ENCODE measurements around the gene ANKRD39. TPM values are rescaled to one million over a fixed set of nuclear protein-coding genes. Genes with fewer than 3 reads are reported as not detected.

The ANKRD39 gene
- total and polyA plus RNA-seq, 2 donors from 2014 or later, result 10.8 to 19.2 TPM

DNA sequence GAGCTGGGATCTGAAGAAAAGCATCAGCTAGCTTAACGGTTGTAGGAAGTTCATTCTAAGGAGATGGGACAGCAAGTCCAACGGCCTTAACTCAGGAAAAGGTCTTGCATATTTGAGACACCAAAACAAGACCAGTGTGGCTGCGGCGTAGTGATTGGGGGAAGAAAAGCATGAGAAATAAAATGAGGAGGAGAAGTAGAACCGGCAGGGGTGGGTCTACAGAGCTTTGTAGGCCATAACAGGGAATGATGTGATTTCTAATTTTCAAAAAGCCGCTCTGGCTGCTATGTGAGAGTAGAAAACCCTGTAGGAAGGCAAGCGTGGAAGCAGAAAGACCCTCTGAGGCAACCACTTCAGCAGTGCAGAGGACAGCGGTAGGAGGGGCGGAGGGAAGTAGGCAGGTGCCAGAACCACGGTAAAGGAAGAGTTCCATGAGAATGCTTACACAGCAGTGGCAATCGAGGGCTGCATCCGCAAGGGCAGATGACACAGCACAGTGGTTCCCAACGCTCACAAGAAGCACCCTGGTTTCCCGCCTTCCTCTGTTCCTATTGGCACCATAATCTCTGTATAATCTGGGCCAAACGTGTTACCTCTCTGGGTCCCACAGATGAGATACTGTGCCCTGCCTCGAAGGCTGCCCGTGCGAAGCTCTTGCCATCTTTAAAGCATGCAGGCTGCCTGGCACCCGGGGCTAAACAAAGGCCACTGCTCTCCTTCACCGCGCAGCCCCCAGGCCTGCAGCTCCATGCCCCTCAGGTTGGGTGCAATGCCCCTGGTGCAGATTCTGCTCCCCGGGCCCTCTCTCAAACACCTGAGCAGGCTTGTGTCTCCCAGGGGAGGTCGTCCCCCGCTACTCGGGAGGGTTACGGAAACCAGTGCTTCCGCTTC, 795 bp downstream of the ANKRD39 start:
- DNase-seq (peak in 3 of 5 donors; percentile 26 to 34 (median 34)), FAIRE-seq (no peak)
- Histone ChIP-seq H3K9me3 (ENCODE audit: control insufficient read depth in 2 of 3, insufficient read depth in 1 of 3, low read length in 3 of 3) (no peaks in the 10 kb centered on the region), H3K36me3 (ENCODE audit: control insufficient read depth in 2 of 3, insufficient read depth in 3 of 3, low read length in 3 of 3) (peaks cover 1 to 18% (median 13%) of the 10 kb centered on the region in 3 donors), H3K27ac (ENCODE audit: low read depth in 2 of 2, low read length in 2 of 2) (no peak overlapping the region), H3K9ac (ENCODE audit: low read length in 3 of 3) (peak overlapping the region; percentile 4 to 62 (median 15)), H3K27me3 (ENCODE audit: control insufficient read depth, insufficient read depth, low read length) (no peaks in the 10 kb centered on the region), H3K4me1 (ENCODE audit: control insufficient read depth in 2 of 3, insufficient read depth in 2 of 3, low read depth in 1 of 3, low read length in 3 of 3) (peaks cover 0 to 18% (median 7%) of the 10 kb centered on the region in 3 donors), H3K4me3 (ENCODE audit: low read length in 3 of 3) (peak overlapping the region; percentile 51 to 81 (median 62))
- intact Hi-C loops (cut with DNase I), result no loop called here
- TF ChIP-seq, protein P1, sequence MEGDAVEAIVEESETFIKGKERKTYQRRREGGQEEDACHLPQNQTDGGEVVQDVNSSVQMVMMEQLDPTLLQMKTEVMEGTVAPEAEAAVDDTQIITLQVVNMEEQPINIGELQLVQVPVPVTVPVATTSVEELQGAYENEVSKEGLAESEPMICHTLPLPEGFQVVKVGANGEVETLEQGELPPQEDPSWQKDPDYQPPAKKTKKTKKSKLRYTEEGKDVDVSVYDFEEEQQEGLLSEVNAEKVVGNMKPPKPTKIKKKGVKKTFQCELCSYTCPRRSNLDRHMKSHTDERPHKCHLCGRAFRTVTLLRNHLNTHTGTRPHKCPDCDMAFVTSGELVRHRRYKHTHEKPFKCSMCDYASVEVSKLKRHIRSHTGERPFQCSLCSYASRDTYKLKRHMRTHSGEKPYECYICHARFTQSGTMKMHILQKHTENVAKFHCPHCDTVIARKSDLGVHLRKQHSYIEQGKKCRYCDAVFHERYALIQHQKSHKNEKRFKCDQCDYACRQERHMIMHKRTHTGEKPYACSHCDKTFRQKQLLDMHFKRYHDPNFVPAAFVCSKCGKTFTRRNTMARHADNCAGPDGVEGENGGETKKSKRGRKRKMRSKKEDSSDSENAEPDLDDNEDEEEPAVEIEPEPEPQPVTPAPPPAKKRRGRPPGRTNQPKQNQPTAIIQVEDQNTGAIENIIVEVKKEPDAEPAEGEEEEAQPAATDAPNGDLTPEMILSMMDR (IDR thresholded peaks at IDR 0.05; ENCODE audit: borderline replicate concordance, extremely low read depth, insufficient read depth), result no peak

GRCh38 chr2:96853321-96853720, 4.5 kb downstream of the ANKRD39 start:
- Histone ChIP-seq H3K9me3 (ENCODE audit: control insufficient read depth in 2 of 3, insufficient read depth in 1 of 3, low read length in 3 of 3) (no peaks in the 10 kb centered on the region), H3K27ac (ENCODE audit: low read depth in 2 of 2, low read length in 2 of 2) (no peak overlapping the region), H3K36me3 (ENCODE audit: control insufficient read depth in 2 of 3, insufficient read depth in 3 of 3, low read length in 3 of 3) (peaks cover 4 to 27% (median 16%) of the 10 kb centered on the region in 3 donors), H3K4me3 (ENCODE audit: low read length in 3 of 3) (no peak overlapping the region), H3K27me3 (ENCODE audit: control insufficient read depth, insufficient read depth, low read length) (no peaks in the 10 kb centered on the region), H3K9ac (ENCODE audit: low read length in 3 of 3) (no peak overlapping the region), H3K4me1 (ENCODE audit: control insufficient read depth in 2 of 3, insufficient read depth in 2 of 3, low read depth in 1 of 3, low read length in 3 of 3) (peaks cover 0 to 7% (median 5%) of the 10 kb centered on the region in 3 donors)
- DNase-seq, result peak in 1 of 5 donors; percentile 69
- TF ChIP-seq, protein P1 (IDR thresholded peaks at IDR 0.05; ENCODE audit: borderline replicate concordance, extremely low read depth, insufficient read depth), result no peak
- FAIRE-seq, result no peak
- intact Hi-C loops (cut with DNase I), result no loop called here

- Histone ChIP-seq H3K9ac (ENCODE audit: low read length in 3 of 3) (no peak overlapping the region), H3K4me3 (ENCODE audit: low read length in 3 of 3) (no peak overlapping the region), H3K9me3 (ENCODE audit: control insufficient read depth in 2 of 3, insufficient read depth in 1 of 3, low read length in 3 of 3) (no peaks in the 10 kb centered on the region), H3K27ac (ENCODE audit: low read depth in 2 of 2, low read length in 2 of 2) (no peak overlapping the region), H3K36me3 (ENCODE audit: control insufficient read depth in 2 of 3, insufficient read depth in 3 of 3, low read length in 3 of 3) (peaks cover 4 to 32% (median 19%) of the 10 kb centered on the region in 3 donors), H3K4me1 (ENCODE audit: control insufficient read depth in 2 of 3, insufficient read depth in 2 of 3, low read depth in 1 of 3, low read length in 3 of 3) (peaks cover 0 to 7% (median 5%) of the 10 kb centered on the region in 3 donors), H3K27me3 (ENCODE audit: control insufficient read depth, insufficient read depth, low read length) (no peaks in the 10 kb centered on the region)
- TF ChIP-seq, protein P1 (IDR thresholded peaks at IDR 0.05; ENCODE audit: borderline replicate concordance, extremely low read depth, insufficient read depth), result no peak
- no peak for DNase-seq
- FAIRE-seq, result no peak
- intact Hi-C loops (cut with DNase I), result no loop called here
These were observed 5.1 kb downstream of the ANKRD39 start for GRCh38 chr2:96852667-96853066.

Measured in kidney (tissue), 14 donors.